Mammary epithelial cell (primary cell): ENCODE data around the gene CHID1.

Experiments used
- CTCF ChIP-seq, 2 donors: IDR thresholded peaks in 1 of 2; conservative IDR thresholded peaks in 1 of 2; 2 replicates each; pipeline ENCODE4 v1.5.1; 2011 to 2012; ENCODE audit warnings: inconsistent platforms in 2 of 2, low read length in 2 of 2, mild to moderate bottlenecking in 2 of 2, control low read depth in 1 of 2, low read depth in 1 of 2; ENCODE audit not compliant: insufficient read depth in 1 of 2; ENCODE audit errors: extremely low read depth in 1 of 2
- EZH2 ChIP-seq: IDR thresholded peaks from 2 replicates; pipeline ENCODE4 v1.6.1; 2012; ENCODE audit warnings: low read length, inconsistent platforms, borderline replicate concordance

- TF ChIP-seq CTCF (conservative IDR thresholded peaks at IDR 0.05 in 1 of 2, IDR thresholded peaks at IDR 0.05 in 1 of 2; ENCODE audit: extremely low read depth in 1 of 2, insufficient read depth in 1 of 2, low read depth in 1 of 2, low read length in 2 of 2) (no peak), EZH2 (no peak)
Observed at GRCh38 chr11:901452-902061, 9.1 kb downstream of the CHID1 start.
